ENCODE measurements around the gene COLEC11. TPM values are rescaled to one million over a fixed set of nuclear protein-coding genes. Genes with fewer than 3 reads are reported as not detected.
A peak's percentile ranks its signal among the peaks of the same experiment; 100 is the strongest.

COLEC11 gene
- total and polyA plus RNA-seq, 2 experiments from 2014 or later, result 4.7 to 5.1 TPM

DNA sequence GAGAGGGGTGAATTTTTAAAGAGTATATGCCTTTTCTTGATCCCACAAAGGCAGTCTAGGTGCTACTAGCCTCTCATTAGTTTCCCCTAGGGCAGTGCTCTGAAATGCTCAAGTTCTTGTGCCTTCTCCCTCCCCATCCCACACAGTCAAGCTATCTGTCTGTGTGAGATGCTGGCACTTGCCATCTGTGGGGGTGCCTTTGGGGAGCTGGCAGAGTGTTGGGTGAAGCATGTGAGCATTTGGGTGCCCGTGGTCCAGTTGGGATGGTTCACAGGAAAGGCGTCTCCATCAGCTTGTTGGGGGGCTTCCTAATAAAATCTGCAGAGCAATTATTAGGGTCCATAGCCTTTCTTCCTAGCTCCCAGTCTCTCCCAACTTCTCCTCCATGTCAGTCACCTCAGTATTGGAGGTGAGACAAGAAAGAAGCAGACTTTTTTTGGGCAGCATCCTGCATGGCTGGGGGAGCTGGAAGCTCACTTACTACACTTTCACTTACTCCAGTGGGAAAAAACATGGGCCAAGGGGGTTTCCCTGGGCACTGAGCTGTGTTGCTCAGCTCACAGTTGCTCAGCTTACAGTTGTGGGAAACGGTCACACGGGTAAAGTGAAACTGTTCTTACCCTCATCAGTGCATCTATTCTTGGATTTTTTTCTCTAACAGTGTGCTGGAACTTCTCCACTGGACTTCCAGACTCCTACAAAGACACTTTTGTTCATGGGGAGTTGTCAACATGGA, 29.3 kb downstream of the COLEC11 start:
- Histone ChIP-seq H3K4me3 (no peak overlapping the region), H3K4me1 (ENCODE audit: low read depth) (peaks cover 14% of the 10 kb centered on the region), H3K36me3 (no peaks in the 10 kb centered on the region), H3K9me3 (ENCODE audit: low read depth) (no peaks in the 10 kb centered on the region), H3K27me3 (no peaks in the 10 kb centered on the region), H3K27ac (no peak overlapping the region)
- DNase-seq (ENCODE audit: low read depth in 1 of 2, low spot score in 1 of 2), result no peak
- TF ChIP-seq, protein P1, sequence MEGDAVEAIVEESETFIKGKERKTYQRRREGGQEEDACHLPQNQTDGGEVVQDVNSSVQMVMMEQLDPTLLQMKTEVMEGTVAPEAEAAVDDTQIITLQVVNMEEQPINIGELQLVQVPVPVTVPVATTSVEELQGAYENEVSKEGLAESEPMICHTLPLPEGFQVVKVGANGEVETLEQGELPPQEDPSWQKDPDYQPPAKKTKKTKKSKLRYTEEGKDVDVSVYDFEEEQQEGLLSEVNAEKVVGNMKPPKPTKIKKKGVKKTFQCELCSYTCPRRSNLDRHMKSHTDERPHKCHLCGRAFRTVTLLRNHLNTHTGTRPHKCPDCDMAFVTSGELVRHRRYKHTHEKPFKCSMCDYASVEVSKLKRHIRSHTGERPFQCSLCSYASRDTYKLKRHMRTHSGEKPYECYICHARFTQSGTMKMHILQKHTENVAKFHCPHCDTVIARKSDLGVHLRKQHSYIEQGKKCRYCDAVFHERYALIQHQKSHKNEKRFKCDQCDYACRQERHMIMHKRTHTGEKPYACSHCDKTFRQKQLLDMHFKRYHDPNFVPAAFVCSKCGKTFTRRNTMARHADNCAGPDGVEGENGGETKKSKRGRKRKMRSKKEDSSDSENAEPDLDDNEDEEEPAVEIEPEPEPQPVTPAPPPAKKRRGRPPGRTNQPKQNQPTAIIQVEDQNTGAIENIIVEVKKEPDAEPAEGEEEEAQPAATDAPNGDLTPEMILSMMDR (IDR thresholded peaks at IDR 0.05; ENCODE audit: low read depth, low read length), result no peak

DNA sequence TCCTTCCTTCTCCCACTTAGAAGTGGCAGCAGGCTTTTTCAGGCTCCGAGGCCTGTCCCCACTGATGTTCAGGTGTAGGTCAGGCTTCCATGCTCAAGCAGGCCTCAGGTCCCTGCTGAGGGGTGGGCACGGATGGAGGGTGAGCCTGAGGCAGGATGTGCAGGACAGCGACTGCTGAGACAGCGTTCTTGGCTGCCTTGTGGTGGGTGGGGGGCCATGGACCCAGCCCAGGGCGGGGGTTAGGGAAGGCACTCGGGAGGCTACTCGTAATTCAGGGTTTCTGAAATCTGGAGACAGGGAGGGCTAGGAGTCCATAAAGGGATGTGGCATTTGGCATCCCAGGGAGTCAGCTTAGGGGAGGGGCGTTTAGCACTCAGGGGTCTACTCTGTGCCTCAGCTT, 30.3 kb downstream of the COLEC11 start:
- no peak overlapping the region for H3K27ac ChIP-seq
- no peaks in the 10 kb centered on the region for H3K36me3 ChIP-seq
- DNase-seq (ENCODE audit: low read depth in 1 of 2, low spot score in 1 of 2), result no peak
- no peaks in the 10 kb centered on the region for H3K9me3 ChIP-seq (ENCODE audit: low read depth)
- no peaks in the 10 kb centered on the region for H3K27me3 ChIP-seq
- no peak overlapping the region for H3K4me3 ChIP-seq
- peaks cover 14% of the 10 kb centered on the region for H3K4me1 ChIP-seq (ENCODE audit: low read depth)
- TF ChIP-seq, protein P1 (IDR thresholded peaks at IDR 0.05; ENCODE audit: low read depth, low read length), result no peak

DNA sequence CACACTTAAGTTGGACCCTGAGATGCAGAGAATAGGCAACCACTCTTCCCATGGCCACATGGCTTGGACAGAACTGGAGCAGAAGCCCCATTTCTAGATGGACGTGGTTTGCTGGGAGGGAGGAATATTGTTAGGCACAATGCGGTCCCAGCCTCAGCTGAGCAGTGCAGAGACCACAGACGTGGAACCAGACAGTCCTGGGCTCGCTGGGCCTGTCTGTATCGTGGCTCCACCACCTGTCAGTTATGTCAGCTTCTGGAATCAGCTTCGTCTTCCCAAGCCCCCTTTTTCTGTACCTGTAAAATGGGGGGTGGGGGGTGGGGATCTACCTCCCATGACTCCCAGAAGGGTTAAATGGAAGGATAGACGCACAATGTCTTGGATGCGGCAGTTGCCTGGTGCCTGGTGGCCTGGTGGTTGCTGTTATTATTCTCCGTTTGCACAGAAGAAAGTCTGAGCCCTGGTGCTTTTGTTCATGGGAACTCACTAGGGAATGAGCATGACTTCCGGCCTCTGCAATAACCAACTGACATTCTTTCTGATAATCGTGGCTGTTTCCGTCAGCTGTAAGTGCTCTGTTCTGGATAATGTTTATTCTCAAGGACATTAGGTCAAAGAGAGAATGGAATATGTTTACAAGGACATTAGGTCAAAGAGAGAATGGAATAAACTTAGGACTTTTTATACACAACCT, 31.4 kb downstream of the COLEC11 start:
- H3K9me3 ChIP-seq (ENCODE audit: low read depth), result no peaks in the 10 kb centered on the region
- peak; percentile 74 to 75 for DNase-seq (ENCODE audit: low read depth in 1 of 2, low spot score in 1 of 2)
- peak overlapping the region; percentile 93 for H3K27ac ChIP-seq
- no peak overlapping the region for H3K4me3 ChIP-seq
- peaks cover 14% of the 10 kb centered on the region for H3K4me1 ChIP-seq (ENCODE audit: low read depth)
- TF ChIP-seq, protein P1 (IDR thresholded peaks at IDR 0.05; ENCODE audit: low read depth, low read length), result no peak
- no peaks in the 10 kb centered on the region for H3K27me3 ChIP-seq
- no peaks in the 10 kb centered on the region for H3K36me3 ChIP-seq

DNA sequence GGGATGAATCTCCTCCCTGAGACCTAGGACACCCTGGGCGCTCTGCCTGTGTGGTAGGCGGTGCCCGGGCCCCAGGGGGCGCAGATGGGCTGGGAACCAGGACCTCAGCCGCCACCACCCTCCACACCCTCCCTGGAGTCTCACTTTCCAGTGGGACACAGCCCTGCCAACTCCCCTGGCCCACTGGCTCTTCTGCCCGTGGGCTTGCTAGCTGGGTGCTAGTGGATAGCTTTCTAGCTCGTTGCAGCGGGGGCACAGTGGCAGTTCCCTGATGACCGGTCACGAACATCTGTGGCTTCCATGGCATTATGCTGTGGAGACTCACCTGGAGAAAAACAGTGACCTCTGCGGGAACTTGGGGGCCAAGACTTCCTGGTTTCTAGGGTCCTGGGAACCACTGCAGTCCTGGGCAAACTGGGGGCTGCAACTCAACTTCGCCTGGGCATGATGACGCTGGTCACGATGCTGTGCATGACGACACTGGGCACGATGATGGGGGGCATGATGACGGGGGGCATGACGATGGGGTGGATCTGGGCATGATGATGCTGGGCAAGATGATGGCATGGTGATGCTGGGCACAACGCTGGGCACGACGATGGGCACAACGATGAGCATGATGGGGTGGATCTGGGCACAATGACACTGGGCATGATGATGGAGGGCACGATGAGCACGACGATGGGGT, 32.0 kb downstream of the COLEC11 start:
- H3K36me3 ChIP-seq, result no peaks in the 10 kb centered on the region
- H3K9me3 ChIP-seq (ENCODE audit: low read depth), result no peaks in the 10 kb centered on the region
- peaks cover 14% of the 10 kb centered on the region for H3K4me1 ChIP-seq (ENCODE audit: low read depth)
- no peak overlapping the region for H3K4me3 ChIP-seq
- peak overlapping the region; percentile 93 for H3K27ac ChIP-seq
- no peaks in the 10 kb centered on the region for H3K27me3 ChIP-seq
- TF ChIP-seq, protein P1 (IDR thresholded peaks at IDR 0.05; ENCODE audit: low read depth, low read length), result peak; percentile 4
- no peak for DNase-seq (ENCODE audit: low read depth in 1 of 2, low spot score in 1 of 2)

DNA sequence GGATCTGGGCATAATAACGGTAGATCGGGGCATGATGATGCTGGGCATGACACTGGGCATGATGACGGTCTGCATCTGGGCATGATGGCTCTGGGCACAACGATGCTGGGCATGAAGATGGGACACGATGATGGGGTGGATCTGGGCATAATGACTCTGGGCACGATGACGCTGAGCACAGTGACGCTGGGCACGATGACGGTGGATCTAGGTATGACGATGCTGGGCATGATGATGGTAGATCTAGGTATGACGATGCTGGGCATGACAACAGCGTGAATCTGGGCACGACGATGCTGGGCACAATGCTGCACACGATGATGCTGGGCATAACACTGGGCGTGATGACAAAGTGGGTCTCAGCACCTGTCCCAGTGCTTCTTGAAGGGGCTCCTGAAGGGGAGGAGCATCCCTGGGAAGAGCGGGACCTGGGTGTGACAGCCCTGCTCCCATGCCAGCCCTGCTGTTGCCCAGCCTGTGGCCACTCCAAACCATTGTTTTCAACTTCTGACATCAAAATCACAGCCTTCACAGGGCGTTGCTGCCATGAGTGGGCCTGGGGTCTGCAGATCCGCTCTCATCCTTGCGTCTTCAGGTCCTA, 32.7 kb downstream of the COLEC11 start:
- Histone ChIP-seq H3K4me1 (ENCODE audit: low read depth) (peaks cover 14% of the 10 kb centered on the region), H3K27ac (no peak overlapping the region), H3K27me3 (no peaks in the 10 kb centered on the region), H3K36me3 (no peaks in the 10 kb centered on the region), H3K9me3 (ENCODE audit: low read depth) (no peaks in the 10 kb centered on the region), H3K4me3 (no peak overlapping the region)
- TF ChIP-seq, protein P1 (IDR thresholded peaks at IDR 0.05; ENCODE audit: low read depth, low read length), result no peak
- no peak for DNase-seq (ENCODE audit: low read depth in 1 of 2, low spot score in 1 of 2)

Data from cardiac muscle cell (in vitro differentiated cells and primary cell).